GM19397 (cell line): Measurements from ENCODE around the gene PRR23A.
"Not testable (repeated sequence)": the region's sequence is repeated elsewhere in the genome, so short reads cannot be mapped to it uniquely, and the experiment has no call there.

Experiments
- ATAC-seq: cut with Tn5 transposase; IDR thresholded peaks from one replicate; pipeline ENCODE4 v1.9.1; 2021; ENCODE audit warnings: mild to moderate bottlenecking, moderate library complexity; ENCODE audit not compliant: unreplicated experiment

The PRR23A gene

GRCh38 chr3:139006051-139006716 is at the start of gene PRR23A:
TSS of gene PRR23A (minus strand) at chr3:139006268. CDS start at chr3:139006268, 0 bp downstream.
- ATAC-seq, result no peak

- no peak for ATAC-seq
These were observed 46.9 kb upstream of the PRR23A start for GRCh38 chr3:139052802-139053600.

- no peak for ATAC-seq
These were observed 38.5 kb upstream of the PRR23A start, which contains the start of gene PRR23C for GRCh38 chr3:139044366-139045210. TSS of gene PRR23C (minus strand) at chr3:139044892. CDS start at chr3:139044620, 272 bp downstream.

GRCh38 chr3:139043554-139044365 is 37.7 kb upstream of the PRR23A start:
- no peak for ATAC-seq

- no peak for ATAC-seq
These were observed 31.4 kb upstream of the PRR23A start for GRCh38 chr3:139037478-139037877.

- ATAC-seq, result no peak
These were observed 26.4 kb upstream of the PRR23A start for GRCh38 chr3:139032326-139033002.

- not testable (repeated sequence) for ATAC-seq
These were observed 24.5 kb upstream of the PRR23A start for GRCh38 chr3:139030576-139030975.

- ATAC-seq, result no peak
These were observed 18.9 kb upstream of the PRR23A start for GRCh38 chr3:139024968-139025367.

GRCh38 chr3:139020868-139021234 is 14.8 kb upstream of the PRR23A start, which contains the start of gene PRR23B:
TSS of gene PRR23B (minus strand) at chr3:139020926. CDS start at chr3:139020661, 265 bp downstream.
- no peak for ATAC-seq

GRCh38 chr3:139020036-139020867 is 14.2 kb upstream of the PRR23A start:
- no peak for ATAC-seq

- no peak for ATAC-seq
These were observed 10.5 kb upstream of the PRR23A start for GRCh38 chr3:139016430-139017048.

- ATAC-seq, result no peak
These were observed 593 bp downstream of the PRR23A start for GRCh38 chr3:139005356-139005993.

GRCh38 chr3:138995706-138996105 is 10.4 kb downstream of the PRR23A start:
- ATAC-seq, result no peak

GRCh38 chr3:138987181-138987580 is 18.9 kb downstream of the PRR23A start:
- no peak for ATAC-seq

GRCh38 chr3:138985932-138986331 is 20.1 kb downstream of the PRR23A start:
- no peak for ATAC-seq

GRCh38 chr3:138984816-138985215 is 21.3 kb downstream of the PRR23A start:
- ATAC-seq, result no peak

- ATAC-seq, result no peak
These were observed 30.0 kb downstream of the PRR23A start for GRCh38 chr3:138976047-138976446.

- ATAC-seq, result no peak
These were observed 30.7 kb downstream of the PRR23A start for GRCh38 chr3:138975351-138975750.
